T1000 (cell line): ENCODE measurements around the gene PAK1.
"Not testable (repeated sequence)": the region's sequence is repeated elsewhere in the genome, so short reads cannot be mapped to it uniquely, and the experiment has no call there.

Experiments used
- DNase-seq: peaks from one replicate; lab custom pipeline; 2025; ENCODE audit warnings: mixed read lengths; lab: John Stamatoyannopoulos, UW

The PAK1 gene

GRCh38 chr11:77303328-77303727, 170.6 kb downstream of the PAK1 start:
- no peak for DNase-seq

GRCh38 chr11:77302752-77303151, 171.1 kb downstream of the PAK1 start:
- DNase-seq = no peak

- no peak for DNase-seq
Measured at GRCh38 chr11:77301510-77301909, 172.4 kb downstream of the PAK1 start, which contains the start of gene GDPD4. GDPD4 (minus strand) TSS chr11:77301686; CDS start chr11:77285137, 16,549 bp downstream.

GRCh38 chr11:77300695-77301094, 173.2 kb downstream of the PAK1 start:
- no peak for DNase-seq

- DNase-seq = not testable (repeated sequence)
Measured at GRCh38 chr11:77300028-77300427, 173.9 kb downstream of the PAK1 start.

DNA sequence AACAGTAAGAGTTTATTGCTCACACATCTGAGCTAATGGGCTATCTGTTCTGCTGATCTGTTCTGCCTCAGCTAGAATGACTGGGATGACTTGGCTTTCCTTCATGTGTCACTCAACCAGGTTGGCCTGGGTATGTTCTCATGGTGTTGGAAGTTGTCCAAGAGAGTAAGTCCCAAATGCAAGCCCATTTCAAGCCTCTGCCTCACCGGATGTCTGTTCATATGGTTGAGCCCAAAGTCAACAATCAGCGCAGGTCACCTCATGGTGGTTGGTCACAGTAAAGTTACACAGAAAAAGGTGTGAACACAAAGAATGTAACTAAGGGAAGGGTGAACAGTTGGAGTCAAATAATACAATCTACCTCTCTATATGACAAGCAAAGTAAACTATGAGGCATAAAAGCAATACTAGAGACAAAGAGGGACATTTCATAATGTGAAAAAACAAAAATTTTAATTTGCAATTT, 174.3 kb downstream of the PAK1 start:
- no peak for DNase-seq

- no peak for DNase-seq
Measured at GRCh38 chr11:77294040-77294439, 179.9 kb downstream of the PAK1 start.

GRCh38 chr11:77289737-77290136, 184.2 kb downstream of the PAK1 start:
- DNase-seq = no peak

- DNase-seq = no peak
Measured at GRCh38 chr11:77287615-77288273, 186.2 kb downstream of the PAK1 start.

DNA sequence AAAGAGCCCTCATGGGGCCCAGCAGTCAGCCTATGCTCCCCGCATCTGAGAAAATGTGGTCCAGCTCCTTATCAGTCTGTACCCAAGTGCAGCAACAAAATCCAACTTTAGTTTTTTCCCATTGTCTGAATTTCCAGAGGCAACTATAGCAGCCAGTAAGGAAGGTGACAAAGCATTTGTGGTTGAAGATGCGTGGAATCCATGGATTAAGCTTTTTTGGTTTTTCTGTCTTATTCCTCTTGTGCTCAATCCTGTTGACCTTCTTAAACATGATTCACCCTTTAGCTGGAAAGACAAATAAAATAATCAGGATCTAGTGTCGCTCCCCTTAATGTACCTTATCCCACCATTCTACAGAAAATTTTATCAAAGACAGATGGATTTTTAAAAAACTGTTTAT, 186.8 kb downstream of the PAK1 start:
- no peak for DNase-seq

GRCh38 chr11:77284476-77285468, 189.1 kb downstream of the PAK1 start:
- no peak for DNase-seq

GRCh38 chr11:77283101-77283500, 190.8 kb downstream of the PAK1 start:
- DNase-seq = no peak

DNA sequence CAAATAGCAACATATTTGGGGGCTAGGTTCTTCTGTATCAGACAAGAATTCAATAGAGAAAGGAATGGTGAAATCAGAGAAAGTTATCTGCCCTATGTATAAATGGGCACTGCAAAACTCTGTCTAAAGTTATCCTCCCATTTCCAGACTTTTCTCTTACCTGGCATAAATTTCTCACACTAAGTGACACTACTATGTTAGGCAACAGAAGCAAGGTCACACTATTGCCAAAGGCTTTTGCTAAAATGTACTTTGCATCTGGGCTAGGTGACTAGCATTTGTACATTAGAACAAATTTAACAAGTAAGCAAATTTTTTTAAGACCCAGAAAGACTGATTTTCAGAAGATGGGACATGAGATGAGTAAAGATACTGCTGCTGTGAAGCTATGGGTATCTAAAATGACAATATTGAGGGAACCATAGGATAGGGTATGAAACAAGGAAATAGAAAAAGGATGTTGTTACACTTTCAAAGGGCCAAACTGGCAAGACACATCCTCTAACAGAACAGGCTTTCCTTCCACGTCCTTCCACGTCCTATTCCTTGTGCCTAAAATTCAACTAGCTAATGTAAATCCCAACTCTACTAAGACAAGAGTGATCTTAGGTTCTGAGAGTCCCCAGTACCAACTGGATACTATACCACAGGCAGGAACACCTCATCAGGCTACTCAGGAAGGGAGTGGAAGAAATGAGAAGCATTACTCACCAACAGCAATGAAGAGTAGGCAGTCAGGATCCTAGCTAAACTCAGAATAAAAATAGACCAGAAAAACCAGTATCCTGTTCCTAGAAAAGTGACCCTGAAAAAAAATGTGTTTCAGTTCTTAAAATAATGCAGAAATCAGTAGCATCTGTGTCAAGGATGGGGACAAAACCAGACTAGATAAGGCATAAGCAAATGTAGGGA, 195.0 kb downstream of the PAK1 start:
- DNase-seq = no peak

DNA sequence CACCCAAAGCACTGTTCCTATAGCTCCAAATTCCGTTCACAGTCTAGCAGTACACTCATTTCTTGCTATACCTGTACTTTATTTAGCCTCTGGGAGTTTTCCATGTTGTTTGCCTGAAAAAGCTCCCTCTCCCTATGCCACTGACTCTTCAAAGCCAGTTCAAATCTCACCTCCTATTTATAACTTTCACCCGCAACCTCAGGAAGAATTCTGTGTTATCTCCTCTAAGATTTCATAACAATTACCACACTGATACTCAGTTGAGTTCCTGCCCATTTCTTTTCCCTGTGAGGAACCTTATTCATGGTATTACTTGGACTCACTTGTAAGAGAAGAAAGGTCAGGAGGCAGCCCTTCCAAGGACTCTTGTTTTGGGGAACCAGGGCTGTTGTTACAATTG, 197.6 kb downstream of the PAK1 start:
- DNase-seq = no peak
